ENCODE measurements around the gene ZCCHC3.

Gene ZCCHC3

GRCh38 chr20:284172-284571 lies 13.2 kb upstream of the ZCCHC3 start:
- no peak for DNase-seq (ENCODE audit: low spot score)

DNA sequence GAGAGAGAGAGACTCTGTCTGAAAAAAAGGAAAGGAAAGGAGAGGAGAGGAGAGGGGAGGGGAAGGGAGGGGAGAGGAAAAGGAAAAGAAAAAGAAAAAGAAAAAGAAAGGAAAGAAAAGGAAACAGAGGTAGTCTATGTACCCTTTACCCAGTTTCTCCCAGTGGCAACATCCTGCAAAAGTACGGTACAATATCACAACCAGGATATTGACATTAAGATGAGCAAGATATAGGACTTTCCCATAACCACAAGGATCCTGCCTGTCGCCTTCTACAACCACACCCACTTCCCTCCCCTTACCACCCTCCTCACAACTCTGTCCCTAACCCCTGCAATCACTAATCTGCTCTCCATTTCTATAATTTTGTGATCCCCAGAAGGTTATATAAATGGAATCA lies 10.9 kb upstream of the ZCCHC3 start:
- no peak for DNase-seq (ENCODE audit: low spot score)

DNA sequence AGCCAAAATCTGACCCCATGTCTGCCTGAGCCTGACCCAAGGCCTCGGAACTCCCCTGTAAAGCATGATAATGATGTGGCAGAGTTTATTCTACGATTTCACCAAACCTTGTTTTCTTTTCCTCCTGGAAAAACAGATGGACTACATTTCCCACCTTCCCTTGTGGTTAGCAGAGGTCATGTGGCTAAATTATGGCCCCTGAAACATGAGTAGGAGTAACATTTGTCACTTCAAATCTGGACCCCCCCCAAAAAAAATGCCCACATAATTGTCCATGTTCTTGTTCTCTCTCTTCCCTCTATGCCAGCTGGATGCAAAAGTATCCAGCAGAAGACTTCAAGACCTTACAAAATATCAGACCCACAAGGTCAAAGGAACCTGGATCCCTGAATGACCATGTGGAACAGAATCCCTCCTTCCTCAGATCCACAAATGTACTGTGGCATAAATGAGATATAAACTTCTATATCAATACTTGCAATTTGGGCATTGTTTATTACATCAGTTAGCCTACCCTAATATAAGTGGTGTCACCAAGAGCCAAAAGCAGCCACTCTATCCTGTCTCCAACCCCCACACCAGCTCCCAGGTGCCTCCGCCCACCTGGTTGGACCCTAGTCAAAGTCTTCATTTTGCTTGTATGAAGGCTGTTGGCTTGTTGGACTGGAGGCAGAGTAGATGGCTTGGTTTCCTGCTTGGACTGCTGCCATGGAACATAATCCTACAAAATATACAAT lies 8.2 kb upstream of the ZCCHC3 start:
- DNase-seq (ENCODE audit: low spot score): no peak

GRCh38 chr20:289693-290083 lies 7.7 kb upstream of the ZCCHC3 start:
- DNase-seq (ENCODE audit: low spot score): no peak

- DNase-seq (ENCODE audit: low spot score): peak; percentile 87
Observed at GRCh38 chr20:290084-290831, 7.1 kb upstream of the ZCCHC3 start, which contains the start of gene C20orf96. Gene C20orf96, minus strand, starts transcription at chr20:290750. Its CDS starts 140 bp downstream, at chr20:290610.

DNA sequence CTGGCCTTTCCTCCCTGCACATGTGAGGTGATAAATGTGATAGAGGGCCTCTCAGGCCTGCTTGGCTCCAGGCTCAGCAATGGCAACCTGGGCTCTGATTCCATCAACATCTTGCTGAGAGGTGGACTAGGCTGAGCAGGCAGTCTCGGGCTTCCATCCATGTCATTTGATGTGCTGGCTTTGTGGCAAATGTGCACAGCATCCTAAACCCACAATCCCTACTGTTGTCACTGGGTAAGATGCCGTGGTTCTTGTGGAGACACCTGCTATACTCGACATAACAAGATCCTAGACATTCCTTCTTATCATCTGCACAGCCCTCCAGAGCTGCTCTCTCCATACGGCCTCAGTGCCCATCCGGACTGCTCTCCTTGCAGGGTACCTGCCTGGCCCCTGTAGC lies 2.8 kb upstream of the ZCCHC3 start:
- no peak for DNase-seq (ENCODE audit: low spot score)

GRCh38 chr20:295804-296203 lies 1.6 kb upstream of the ZCCHC3 start:
- no peak for DNase-seq (ENCODE audit: low spot score)

- DNase-seq (ENCODE audit: low spot score): peak; percentile 39
Observed at GRCh38 chr20:297925-298775, 780 bp downstream of the ZCCHC3 start.

- no peak for DNase-seq (ENCODE audit: low spot score)
Observed at GRCh38 chr20:298776-299391, 1.5 kb downstream of the ZCCHC3 start.

DNA sequence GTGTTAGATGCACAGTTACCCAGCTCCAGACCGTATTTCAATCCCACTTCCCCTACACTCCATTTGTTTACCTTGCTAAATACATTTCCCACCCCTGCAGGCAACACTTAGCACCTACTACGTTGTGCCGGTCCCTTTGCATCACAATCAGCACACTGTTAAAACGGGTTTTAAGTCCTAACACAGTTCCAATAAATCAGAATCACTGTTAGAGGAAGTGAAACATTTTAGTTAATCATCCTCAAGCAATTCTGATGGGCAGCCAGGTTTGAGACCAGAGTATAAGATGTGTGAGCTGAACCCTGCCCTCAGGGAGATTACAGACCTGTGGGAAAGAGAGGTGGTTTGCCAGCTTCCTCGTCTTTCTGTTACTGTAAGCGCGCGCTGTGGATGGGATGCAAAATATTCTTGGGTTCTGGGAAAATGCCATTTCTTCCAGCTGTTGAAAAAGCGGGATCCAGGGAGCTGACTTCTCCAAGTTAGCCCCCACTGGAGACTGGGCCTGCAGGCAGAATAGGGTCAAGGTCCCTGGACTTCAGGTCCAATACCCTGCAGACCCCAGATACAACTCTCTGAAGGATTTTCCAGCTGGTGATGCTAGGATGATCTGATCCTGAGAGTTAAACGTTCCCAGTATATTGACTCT lies 3.1 kb downstream of the ZCCHC3 start:
- no peak for DNase-seq (ENCODE audit: low spot score)

DNA sequence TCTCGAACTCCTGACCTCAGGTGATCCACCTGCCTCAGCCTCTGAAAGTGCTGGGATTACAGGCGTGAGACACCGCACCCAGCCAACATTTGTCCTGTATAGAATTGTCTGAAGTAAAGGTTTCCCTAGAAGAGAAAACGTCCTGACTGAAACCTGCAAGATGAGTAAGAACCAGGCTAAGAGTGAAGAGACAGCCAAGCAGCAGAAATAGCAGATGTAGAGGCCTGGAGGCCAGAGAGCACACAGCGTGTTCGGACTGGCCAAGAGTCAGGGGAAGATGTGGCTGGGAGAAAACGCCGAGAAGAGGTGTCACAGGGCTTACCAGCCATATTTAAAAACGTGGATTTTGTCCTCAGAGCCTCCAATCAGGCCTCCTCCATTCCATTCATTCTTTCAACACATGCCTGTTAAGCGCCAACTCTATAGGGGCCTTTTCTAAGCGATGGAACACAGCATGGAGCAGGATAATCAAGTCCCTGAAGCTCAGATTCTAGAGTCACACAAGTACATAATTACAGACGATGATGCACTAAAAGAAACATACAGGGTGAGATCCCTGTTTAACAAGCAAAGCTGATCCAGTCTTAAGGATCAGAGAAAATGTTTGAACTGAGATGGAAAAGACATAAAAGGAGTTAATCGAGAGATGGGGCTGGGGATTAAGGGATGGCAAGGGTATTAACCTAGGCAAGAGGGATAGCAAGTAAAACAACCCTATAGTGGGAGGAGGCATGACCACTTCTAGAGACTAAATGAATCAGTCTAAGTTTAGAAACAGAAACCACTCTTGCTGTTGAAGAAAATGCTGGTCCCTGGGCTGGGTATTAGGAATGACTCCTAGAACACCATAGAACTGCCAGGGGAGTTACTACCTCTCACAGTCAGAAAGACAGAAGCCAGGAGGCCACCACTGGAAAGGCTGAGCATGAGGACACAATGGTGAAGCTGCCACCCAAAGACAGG lies 4.8 kb downstream of the ZCCHC3 start:
- no peak for DNase-seq (ENCODE audit: low spot score)

DNA sequence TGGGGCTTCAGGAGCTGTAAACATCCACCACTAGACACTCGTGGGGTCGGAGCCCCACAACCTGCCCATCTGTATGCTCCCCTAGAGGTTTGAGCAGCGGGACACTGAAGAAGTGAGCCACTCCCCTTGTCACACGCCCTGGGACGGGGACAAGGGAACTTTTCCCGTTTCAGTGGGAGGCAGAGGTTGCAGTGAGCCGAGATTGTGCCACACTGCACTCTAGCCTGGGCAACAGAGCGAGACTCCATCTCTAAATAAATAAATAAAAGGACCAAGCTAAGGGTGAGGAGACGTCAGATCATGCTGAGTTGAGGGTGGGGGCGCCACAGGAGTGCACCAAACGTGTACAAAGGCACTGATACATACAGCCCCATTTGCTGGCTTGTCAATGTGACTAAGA lies 8.4 kb downstream of the ZCCHC3 start:
- no peak for DNase-seq (ENCODE audit: low spot score)

- DNase-seq (ENCODE audit: low spot score): no peak
Observed at GRCh38 chr20:308427-309038, 11.2 kb downstream of the ZCCHC3 start.

DNA sequence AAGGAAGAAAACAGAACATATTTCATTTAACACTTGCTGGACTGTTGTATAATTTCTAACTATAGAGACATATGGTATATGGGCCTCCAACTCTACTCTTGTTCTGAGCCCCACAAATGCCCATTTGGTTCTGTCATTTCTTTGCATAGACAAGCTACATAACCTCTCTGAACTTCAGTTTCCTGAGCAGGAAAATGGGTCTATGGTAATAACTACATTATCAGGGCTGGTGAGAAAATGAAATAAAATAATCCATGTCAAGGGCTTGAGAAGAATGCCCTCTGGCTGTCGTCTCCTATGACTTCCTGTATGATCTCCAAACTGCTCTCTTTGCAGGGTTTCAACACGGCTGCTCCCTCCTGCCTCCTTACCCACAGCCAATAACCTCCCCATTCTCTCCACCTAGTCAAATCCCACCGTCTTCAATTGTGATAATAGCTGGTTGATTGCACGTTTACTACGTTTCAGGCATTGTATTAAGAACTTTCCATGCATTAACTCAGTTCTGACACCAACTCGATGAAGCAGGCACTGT lies 12.0 kb downstream of the ZCCHC3 start:
- no peak for DNase-seq (ENCODE audit: low spot score)

DNA sequence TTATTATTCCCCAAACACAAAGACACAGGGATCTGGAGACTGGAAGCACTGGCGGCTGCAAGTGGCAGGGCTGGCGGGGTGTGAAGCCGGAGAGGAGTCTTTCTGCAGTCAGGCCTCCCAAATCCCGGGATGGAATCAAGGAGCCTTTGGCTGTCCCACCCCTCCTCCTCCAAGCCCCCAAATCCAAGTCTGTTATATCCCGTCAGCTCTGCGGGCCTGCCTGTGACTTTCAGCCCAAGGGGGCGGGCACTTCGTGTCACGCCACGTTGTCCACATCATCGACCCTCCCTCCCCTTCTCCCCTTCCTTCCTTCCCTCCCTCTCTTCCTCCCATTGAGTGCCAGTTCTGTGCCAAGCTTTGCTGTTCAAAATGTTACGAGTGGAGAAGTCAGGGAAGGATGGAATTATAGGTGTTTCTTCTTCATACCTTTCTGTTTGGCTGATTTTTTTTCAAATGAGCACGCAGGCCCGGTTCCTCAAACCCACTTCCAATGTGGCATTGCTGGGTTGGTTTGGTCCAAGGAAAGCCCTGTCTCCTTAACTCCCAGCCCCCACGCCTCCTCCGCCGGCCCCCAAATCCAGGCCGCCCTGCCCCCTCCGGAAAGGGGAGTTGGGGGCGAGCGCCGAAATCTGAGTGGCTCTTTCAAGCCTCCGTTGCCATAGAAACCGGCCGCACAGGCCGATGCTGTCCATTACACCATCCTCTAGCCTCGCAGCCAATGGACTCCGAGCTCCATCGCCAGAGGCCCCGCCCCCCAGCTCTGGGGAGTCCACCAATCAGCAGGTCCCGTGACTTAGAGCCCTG lies 12.7 kb downstream of the ZCCHC3 start:
- peak; percentile 93 for DNase-seq (ENCODE audit: low spot score)

- DNase-seq (ENCODE audit: low spot score): no peak
Observed at GRCh38 chr20:310645-311044, 13.3 kb downstream of the ZCCHC3 start.

DNA sequence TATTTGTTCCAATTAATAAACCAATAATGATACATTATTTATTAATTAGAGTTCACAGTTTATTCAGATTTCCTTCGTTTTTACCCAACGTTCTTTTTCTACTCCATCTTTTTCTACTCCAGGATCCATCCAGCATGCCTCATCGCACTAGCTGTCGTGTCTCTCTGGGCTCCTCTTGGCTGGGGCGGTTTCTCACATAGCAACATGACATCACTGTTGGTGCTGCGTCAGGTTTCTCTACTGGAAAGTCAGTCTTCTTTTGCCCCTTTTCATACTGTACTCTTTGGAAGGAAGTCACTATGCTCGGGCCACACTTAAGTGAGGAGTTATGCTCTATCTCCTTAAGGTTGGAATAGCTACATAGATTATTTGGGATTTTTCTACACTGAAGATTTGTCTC lies 14.2 kb downstream of the ZCCHC3 start:
- DNase-seq (ENCODE audit: low spot score): no peak

- no peak for DNase-seq (ENCODE audit: low spot score)
Observed at GRCh38 chr20:312067-312466, 14.7 kb downstream of the ZCCHC3 start.

- DNase-seq (ENCODE audit: low spot score): no peak
Observed at GRCh38 chr20:312866-313265, 15.5 kb downstream of the ZCCHC3 start.
